K562 (cell line): ENCODE data around the gene STT3A. TPM values are rescaled to one million over a fixed set of nuclear protein-coding genes. Genes with fewer than 3 reads are reported as not detected.
A peak's percentile ranks its signal among the peaks of the same experiment; 100 is the strongest.

Source experiments
- ATAC-seq: fragments of 200-7000 bp; cut with Tn5 transposase; 3 replicates; pipeline ENCODE4 v1.9.1; 2020; ENCODE audit warnings: moderate library complexity
- BruUV-seq: library from RNA; stranded (reverse); fragments of 400-500 nt; replicated peaks from 2 replicates; lab custom pipeline; 2021; lab: Mats Ljungman, UMichigan
- CTCF ChIA-PET: fragments of 300-600 bp; formaldehyde crosslinking; extraction: SDS; loops from one replicate; lab custom pipeline; 2021; ENCODE audit warnings: low intra/inter-chr PET ratio; lab: Yijun Ruan, JAX
- POLR2A ChIA-PET: fragments of 300-600, 350-650 bp; sonication (Branson Sonifier 250); formaldehyde crosslinking; extraction: SDS; loops from one replicate; lab custom pipeline; 2021; ENCODE audit warnings: antibody characterized with exemption, inconsistent platforms; lab: Yijun Ruan, JAX
- DNase-seq, 4 experiments: peaks; one replicate each; pipeline versions ENCODE4 v3.0.0 to v3.0.0-alpha.2; 2011 to 2018; ENCODE audit warnings: low spot score in 3 of 4, mixed read lengths in 3 of 4; ENCODE audit errors: extremely low read depth in 1 of 4
- FAIRE-seq: peaks from 2 replicates; lab custom pipeline; 2011; peaks lifted over from hg19 to GRCh38; lab: Jason Lieb, UNC
- H2AFZ ChIP-seq: 2 replicates; pipeline ENCODE4 v1.6.0; 2011; ENCODE audit warnings: low read depth, low read length, control low read depth, inconsistent platforms
- H3K27ac ChIP-seq: fragments of 200-600 bp; 3 replicates; pipeline ENCODE4 v1.8.0; 2011; ENCODE audit warnings: low read depth, mild to moderate bottlenecking, control low read depth, inconsistent platforms, low read length, moderate library complexity, mixed read lengths; ENCODE audit errors: extremely low read depth
- H3K27me3 ChIP-seq, 2 experiments: fragments of 300-600 bp in 1 of 2; 2 replicates in 1 of 2; 3 replicates in 1 of 2; pipeline versions ENCODE4 v1.6.0 to v1.8.0; 2011; ENCODE audit warnings: inconsistent platforms in 2 of 2, low read length in 2 of 2, mild to moderate bottlenecking in 1 of 2, mixed read lengths in 1 of 2, moderate library complexity in 1 of 2; ENCODE audit not compliant: control insufficient read depth in 2 of 2, insufficient read depth in 2 of 2
- H3K36me3 ChIP-seq: fragments of 300-600 bp; 3 replicates; pipeline ENCODE4 v1.8.0; 2011; ENCODE audit warnings: mild to moderate bottlenecking, low read length, inconsistent platforms; ENCODE audit not compliant: control insufficient read depth, insufficient read depth
- H3K4me1 ChIP-seq, 2 experiments: fragments of 200-600 bp in 1 of 2; replicated peaks in 1 of 2; 2 replicates in 1 of 2; 3 replicates in 1 of 2; pipeline versions ENCODE4 v1.5.1 to v1.8.0; 2011; ENCODE audit warnings: inconsistent platforms in 2 of 2, low read length in 2 of 2, mild to moderate bottlenecking in 1 of 2, mixed read lengths in 1 of 2, moderate library complexity in 1 of 2; ENCODE audit not compliant: control insufficient read depth in 2 of 2, insufficient read depth in 2 of 2
- H3K4me2 ChIP-seq: 2 replicates; pipeline ENCODE4 v1.6.1; 2011; ENCODE audit warnings: low read length, control low read depth, inconsistent platforms, mixed read lengths; ENCODE audit not compliant: insufficient read depth
- H3K4me3 ChIP-seq: fragments of 200-600 bp; sonication (generic), shearing (Covaris generic); 2 replicates; pipeline ENCODE4 v1.5.1; 2016; ENCODE audit warnings: control low read depth, inconsistent platforms
- H3K79me2 ChIP-seq: fragments of 200-600 bp; 3 replicates; pipeline ENCODE4 v1.8.0; 2011; ENCODE audit warnings: low read length, inconsistent platforms; ENCODE audit not compliant: control insufficient read depth, insufficient read depth
- H3K9ac ChIP-seq, 2 experiments: 2 replicates each; pipeline versions ENCODE4 v1.6.0 to v1.6.1; 2011; ENCODE audit warnings: low read depth in 2 of 2, low read length in 2 of 2, control low read depth in 1 of 2, inconsistent platforms in 1 of 2, mild to moderate bottlenecking in 1 of 2, mixed read lengths in 1 of 2; ENCODE audit not compliant: insufficient read depth in 1 of 2
- H3K9me1 ChIP-seq: one replicate; pipeline ENCODE4 v1.6.0; 2011; ENCODE audit warnings: inconsistent platforms, mild to moderate bottlenecking, low read length, moderate library complexity; ENCODE audit not compliant: control insufficient read depth, insufficient read depth
- H3K9me3 ChIP-seq: replicated peaks from 2 replicates; pipeline ENCODE4 v1.5.1; 2011; ENCODE audit warnings: low read depth, low read length, inconsistent platforms; ENCODE audit not compliant: control insufficient read depth, insufficient read depth
- H4K20me1 ChIP-seq: replicated peaks from 2 replicates; pipeline ENCODE4 v1.6.1; 2011; ENCODE audit warnings: low read length, inconsistent platforms, mixed read lengths; ENCODE audit not compliant: control insufficient read depth, insufficient read depth
- CHD2 ChIP-seq: IDR thresholded peaks from 2 replicates; pipeline ENCODE4 v1.6.1; 2011; ENCODE audit warnings: low read depth, low read length
- E2F3 ChIP-seq: fragments of 250-450 bp; sonication (Bioruptor Pico); IDR thresholded peaks from 2 replicates; pipeline ENCODE4 v1.4.0; 2020; ENCODE audit warnings: mild to moderate bottlenecking
- KDM5B ChIP-seq: fragments of 200-600 bp; sonication (generic); IDR thresholded peaks from 2 replicates; pipeline ENCODE4 v1.6.1; 2012; ENCODE audit warnings: low read depth, mild to moderate bottlenecking, moderate library complexity, low read length, control low read depth, inconsistent platforms; ENCODE audit not compliant: insufficient replicate concordance
- PRMT5 ChIP-seq: sonication (generic); formaldehyde crosslinking; IDR thresholded peaks from 2 replicates; pipeline ENCODE4 v1.5.0; 2020; ENCODE audit warnings: missing genetic modification reagents
- RBM25 ChIP-seq: fragments of 200-400 bp; formaldehyde crosslinking; IDR thresholded peaks from 2 replicates; pipeline ENCODE4 v1.6.1; 2018; ENCODE audit warnings: low read length, low read depth, moderate library complexity; ENCODE audit not compliant: severe bottlenecking
- SOX6 ChIP-seq: fragments of 450-650 bp; IDR thresholded peaks from 2 replicates; pipeline ENCODE4 v1.6.1; 2014; ENCODE audit warnings: mild to moderate bottlenecking
- ZBED1 ChIP-seq: IDR thresholded peaks from 2 replicates; pipeline ENCODE4 v1.6.1; 2014
- ZNF121 ChIP-seq: sonication (generic); formaldehyde crosslinking; conservative IDR thresholded peaks from 2 replicates; pipeline ENCODE4 v1.8.0; 2022; ENCODE audit warnings: missing genetic modification reagents
- ZNF324 ChIP-seq: fragments of 250-450 bp; sonication (Bioruptor Pico); IDR thresholded peaks from 2 replicates; pipeline ENCODE4 v1.4.0; 2020; ENCODE audit warnings: mild to moderate bottlenecking
- WGBS: fragments of 100-300 bp; shearing (Covaris generic); methylation state at CpG from one replicate; pipeline ENCODE4 v1.1.6; 2016; ENCODE audit warnings: low coverage, mixed read lengths; ENCODE audit not compliant: insufficient coverage; ENCODE audit errors: missing lambda C conversion rate; 5-methylcytosine and 5-hydroxymethylcytosine counted together
- in situ Hi-C: fragments of 300-500 bp; cut with MboI; formaldehyde crosslinking; loops from 4 replicates; pipeline ENCODE4 v1.15.0; 2018; ENCODE audit warnings: inconsistent platforms, mixed read lengths
- intact Hi-C: fragments of 100-400 bp; cut with micrococcal nuclease; formaldehyde crosslinking; loops from 2 replicates; pipeline ENCODE4 v1.14.2; 2022
- polyA plus RNA-seq, 8 experiments: library from polyadenylated mRNA; depleted of rRNA in 4 of 8; stranded (reverse) in 5 of 8; unstranded in 3 of 8; fragments of >200 nt; fragmentation: Nextera tagmentation in 2 of 8; fragmentation: Illumina TruSeq in 1 of 8; extraction: Ambion mirVana in 2 of 8; extraction: Trizol in 1 of 8; gene quantifications; 2 replicates each; pipeline versions ENCODE4 v1.2.1 to v1.2.3, GENCODE V29; 2011 to 2014; ENCODE audit warnings: inconsistent platforms in 1 of 8, missing spikeins in 1 of 8
- total RNA-seq, 7 experiments: library from RNA; depleted of rRNA in 6 of 7; stranded (reverse); fragments of >200 nt in 6 of 7; fragmentation: Illumina TruSeq in 2 of 7; extraction: Trizol in 2 of 7; gene quantifications; 2 replicates each; pipeline versions ENCODE4 v1.2.1 to v1.2.3, GENCODE V29; 2011 to 2021; ENCODE audit warnings: low replicate concordance in 1 of 7
- TF ChIP-seq, protein P1 (sequence below): fragments of 250-450 bp; sonication (Bioruptor Pico); IDR thresholded peaks from 2 replicates; pipeline ENCODE4 v1.8.0; 2021; ENCODE audit warnings: mild to moderate bottlenecking, moderate library complexity
- TF ChIP-seq, protein P2 (sequence below): fragments of 250-450 bp; sonication (Bioruptor Pico); IDR thresholded peaks from 2 replicates; pipeline ENCODE4 v1.8.0; 2021; ENCODE audit warnings: moderate library complexity, mild to moderate bottlenecking, inconsistent platforms

Gene STT3A
- total and polyA plus RNA-seq, 9 of the 15 experiments (the other 6 are each of a cell fraction or from before 2014, with no cell fraction given) = 70.7 to 330 (median 192) TPM

DNA sequence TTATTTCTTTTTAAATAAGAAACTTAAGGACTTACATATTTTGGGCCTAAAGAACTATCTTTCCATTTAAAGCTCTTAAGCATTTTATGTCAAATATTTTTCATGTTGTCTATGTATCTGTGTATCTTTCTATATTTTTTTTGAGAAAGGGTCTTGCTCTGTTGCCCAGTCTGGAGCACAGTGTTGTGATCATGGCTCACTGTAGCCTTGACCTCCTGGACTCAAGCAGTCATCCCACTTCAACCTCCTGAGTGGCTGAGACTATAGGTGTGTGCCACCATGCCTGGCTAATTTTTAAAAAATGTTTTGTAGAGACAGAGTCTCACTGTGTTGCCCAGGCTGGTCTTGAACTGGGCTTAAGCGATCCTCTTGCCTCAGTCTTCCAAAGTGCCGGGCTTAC lies 8.0 kb downstream of the STT3A start:
- ChIA-PET POLR2A (interaction anchor here (0.5 to 1.6 kb wide), 2 partner anchors 8 to 46 kb away, joined by 3 to 6 read pairs; partner anchors contain the start of gene STT3A), CTCF (no interaction called here)
- Histone ChIP-seq H3K27me3 (no peaks in the 10 kb centered on the region), H3K9ac (no peak overlapping the region), H2AFZ (no peak overlapping the region), H3K9me1 (no peaks in the 10 kb centered on the region), H3K9me3 (no peaks in the 10 kb centered on the region), H3K4me1 (peaks cover 0 to 1% of the 10 kb centered on the region in 2 experiments; a peak in 1 of 5 replicates), H3K36me3 (peaks cover 92% of the 10 kb centered on the region), H4K20me1 (no peaks in the 10 kb centered on the region), H3K79me2 (peaks cover 32% of the 10 kb centered on the region), H3K4me2 (no peak overlapping the region), H3K4me3 (no peak overlapping the region), H3K27ac (no peak overlapping the region)
- FAIRE-seq = no peak
- in situ Hi-C loops (no loop called here), intact Hi-C loops (no loop called here)
- DNase-seq = no peak
- 96% methylated on average over 2 of the region's 2 CpGs for WGBS
- ATAC-seq = no peak
- no TSS peak for BruUV-seq
- no peak for TF ChIP-seq SOX6
- peak; percentile 53 for TF ChIP-seq ZNF121 (CRISPR knock-in tag)
- TF ChIP-seq ZBED1 = no peak
- TF ChIP-seq, protein P1, sequence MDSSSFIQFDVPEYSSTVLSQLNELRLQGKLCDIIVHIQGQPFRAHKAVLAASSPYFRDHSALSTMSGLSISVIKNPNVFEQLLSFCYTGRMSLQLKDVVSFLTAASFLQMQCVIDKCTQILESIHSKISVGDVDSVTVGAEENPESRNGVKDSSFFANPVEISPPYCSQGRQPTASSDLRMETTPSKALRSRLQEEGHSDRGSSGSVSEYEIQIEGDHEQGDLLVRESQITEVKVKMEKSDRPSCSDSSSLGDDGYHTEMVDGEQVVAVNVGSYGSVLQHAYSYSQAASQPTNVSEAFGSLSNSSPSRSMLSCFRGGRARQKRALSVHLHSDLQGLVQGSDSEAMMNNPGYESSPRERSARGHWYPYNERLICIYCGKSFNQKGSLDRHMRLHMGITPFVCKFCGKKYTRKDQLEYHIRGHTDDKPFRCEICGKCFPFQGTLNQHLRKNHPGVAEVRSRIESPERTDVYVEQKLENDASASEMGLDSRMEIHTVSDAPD (CRISPR knock-in tag) = no peak
- peak; percentile 33 for TF ChIP-seq RBM25
- no peak for TF ChIP-seq ZNF324 (CRISPR knock-in tag)
- TF ChIP-seq, protein P2, sequence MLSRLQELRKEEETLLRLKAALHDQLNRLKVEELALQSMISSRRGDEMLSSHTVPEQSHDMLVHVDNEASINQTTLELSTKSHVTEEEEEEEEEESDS (CRISPR knock-in tag) = no peak
- TF ChIP-seq CHD2 = no peak
- no peak for TF ChIP-seq E2F3 (CRISPR knock-in tag)
- TF ChIP-seq PRMT5 = no peak
- TF ChIP-seq KDM5B = no peak
